ENCODE data around the gene GMPPB. TPM values are rescaled to one million over a fixed set of nuclear protein-coding genes. Genes with fewer than 3 reads are reported as not detected.

Gene GMPPB
- total RNA-seq, 1 experiment from 2014 or later, result 42.4 TPM

- no peak overlapping the region for H3K27ac Mint-ChIP-seq (ENCODE audit: unreplicated experiment)
- no peaks in the 10 kb centered on the region for H3K27me3 Mint-ChIP-seq (ENCODE audit: unreplicated experiment)
- H3K4me3 Mint-ChIP-seq (ENCODE audit: low read depth, unreplicated experiment), result no peak overlapping the region
- intact Hi-C loops (cut with micrococcal nuclease; ENCODE audit: unreplicated experiment), result no loop called here
- no TSS peak for BruUV-seq (replicated peaks)
- TF ChIP-seq CTCF (IDR thresholded peaks at IDR 0.05; ENCODE audit: unreplicated experiment), result no peak
- CTCF ChIA-PET, result interaction anchor here (0.6 kb wide), 1 partner anchor 143 kb away, joined by 4 read pairs; no protein-coding TSS in a partner anchor
- H3K9me3 Mint-ChIP-seq (ENCODE audit: low read depth, unreplicated experiment), result no peaks in the 10 kb centered on the region
- no peaks in the 10 kb centered on the region for H3K4me1 Mint-ChIP-seq (ENCODE audit: low read depth, unreplicated experiment)
- H3K36me3 Mint-ChIP-seq (ENCODE audit: insufficient read depth, unreplicated experiment), result peaks cover 19% of the 10 kb centered on the region
- no peak for DNase-seq
Measured at GRCh38 chr3:49683162-49683561, 40.6 kb downstream of the GMPPB start.

- BruUV-seq (replicated peaks), result no TSS peak
- H3K4me3 Mint-ChIP-seq (ENCODE audit: low read depth, unreplicated experiment), result no peak overlapping the region
- no peak overlapping the region for H3K27ac Mint-ChIP-seq (ENCODE audit: unreplicated experiment)
- no peaks in the 10 kb centered on the region for H3K9me3 Mint-ChIP-seq (ENCODE audit: low read depth, unreplicated experiment)
- no peaks in the 10 kb centered on the region for H3K27me3 Mint-ChIP-seq (ENCODE audit: unreplicated experiment)
- CTCF ChIA-PET, result no interaction called here
- no peak for TF ChIP-seq CTCF (IDR thresholded peaks at IDR 0.05; ENCODE audit: unreplicated experiment)
- peaks cover 12% of the 10 kb centered on the region for H3K36me3 Mint-ChIP-seq (ENCODE audit: insufficient read depth, unreplicated experiment)
- intact Hi-C loops (cut with micrococcal nuclease; ENCODE audit: unreplicated experiment), result no loop called here
- DNase-seq, result no peak
- H3K4me1 Mint-ChIP-seq (ENCODE audit: low read depth, unreplicated experiment), result no peaks in the 10 kb centered on the region
Measured at GRCh38 chr3:49681543-49681942, 42.2 kb downstream of the GMPPB start.

GRCh38 chr3:49681232-49681522 lies 42.6 kb downstream of the GMPPB start:
- no peaks in the 10 kb centered on the region for H3K27me3 Mint-ChIP-seq (ENCODE audit: unreplicated experiment)
- H3K27ac Mint-ChIP-seq (ENCODE audit: unreplicated experiment), result no peak overlapping the region
- H3K4me1 Mint-ChIP-seq (ENCODE audit: low read depth, unreplicated experiment), result no peaks in the 10 kb centered on the region
- H3K36me3 Mint-ChIP-seq (ENCODE audit: insufficient read depth, unreplicated experiment), result peaks cover 8% of the 10 kb centered on the region
- no peaks in the 10 kb centered on the region for H3K9me3 Mint-ChIP-seq (ENCODE audit: low read depth, unreplicated experiment)
- CTCF ChIA-PET, result no interaction called here
- intact Hi-C loops (cut with micrococcal nuclease; ENCODE audit: unreplicated experiment), result no loop called here
- no peak for DNase-seq
- no peak overlapping the region for H3K4me3 Mint-ChIP-seq (ENCODE audit: low read depth, unreplicated experiment)
- no peak for TF ChIP-seq CTCF (IDR thresholded peaks at IDR 0.05; ENCODE audit: unreplicated experiment)
- no TSS peak for BruUV-seq (replicated peaks)

GRCh38 chr3:49680493-49681231 lies 43.1 kb downstream of the GMPPB start:
- no peak for DNase-seq
- Mint-ChIP-seq H3K4me1 (ENCODE audit: low read depth, unreplicated experiment) (peaks cover 3% of the 10 kb centered on the region), H3K36me3 (ENCODE audit: insufficient read depth, unreplicated experiment) (peaks cover 10% of the 10 kb centered on the region), H3K4me3 (ENCODE audit: low read depth, unreplicated experiment) (no peak overlapping the region), H3K9me3 (ENCODE audit: low read depth, unreplicated experiment) (no peaks in the 10 kb centered on the region), H3K27me3 (ENCODE audit: unreplicated experiment) (no peaks in the 10 kb centered on the region), H3K27ac (ENCODE audit: unreplicated experiment) (no peak overlapping the region)
- BruUV-seq (replicated peaks), result no TSS peak
- TF ChIP-seq CTCF (IDR thresholded peaks at IDR 0.05; ENCODE audit: unreplicated experiment), result no peak
- CTCF ChIA-PET, result no interaction called here
- intact Hi-C loops (cut with micrococcal nuclease; ENCODE audit: unreplicated experiment), result no loop called here

Data from Calu3 (cell line).